Fibroblast of the aortic adventitia (primary cell): Measurements from ENCODE around the gene RETREG1. TPM values are rescaled to one million over a fixed set of nuclear protein-coding genes. Genes with fewer than 3 reads are reported as not detected.

Experiments used
- DNase-seq: peaks from one replicate; pipeline ENCODE4 v3.0.0-alpha.2; 2010; ENCODE audit warnings: low read depth
- H3K4me3 ChIP-seq: 2 replicates; pipeline ENCODE4 v1.5.1; 2011; ENCODE audit warnings: low read depth, mild to moderate bottlenecking, control low read depth, low read length, moderate library complexity
- CTCF ChIP-seq: IDR thresholded peaks from 2 replicates; pipeline ENCODE4 v1.5.1; 2011; ENCODE audit warnings: mild to moderate bottlenecking, low read length, control low read depth, inconsistent platforms; ENCODE audit not compliant: insufficient read depth
- total RNA-seq: library from RNA; depleted of rRNA; stranded (reverse); fragments of >200 nt; gene quantifications from 2 replicates; pipeline ENCODE4 v1.2.3, GENCODE V29; 2012; ENCODE audit warnings: low replicate concordance

Gene RETREG1
- total RNA-seq, 1 donor, result 0.99 TPM

DNA sequence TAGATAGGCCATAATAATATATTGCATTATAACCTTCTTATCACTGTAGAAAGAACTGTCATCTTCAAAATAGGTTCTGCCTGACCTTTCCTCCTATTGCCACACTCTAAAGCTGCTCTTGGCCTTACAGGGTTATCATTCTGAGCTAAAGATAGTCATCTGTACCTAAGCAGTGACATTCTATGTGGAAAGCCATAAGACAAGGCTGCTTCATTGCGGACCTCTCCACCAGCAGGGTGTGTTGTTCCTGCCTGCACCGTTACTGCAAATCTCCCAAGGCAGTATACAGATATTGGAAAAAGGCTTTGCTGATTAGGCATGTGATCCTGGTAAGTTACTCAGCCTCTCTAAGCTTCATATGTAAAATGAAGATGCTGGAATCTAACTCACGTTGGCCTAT is 159.3 kb downstream of the RETREG1 start:
- no peak overlapping the region for H3K4me3 ChIP-seq
- TF ChIP-seq CTCF, result peak; percentile 17
- no peak for DNase-seq

GRCh38 chr5:16456103-16456832 is 160.5 kb downstream of the RETREG1 start:
- H3K4me3 ChIP-seq, result no peak overlapping the region
- TF ChIP-seq CTCF, result peak; percentile 58
- DNase-seq, result peak; percentile 88

DNA sequence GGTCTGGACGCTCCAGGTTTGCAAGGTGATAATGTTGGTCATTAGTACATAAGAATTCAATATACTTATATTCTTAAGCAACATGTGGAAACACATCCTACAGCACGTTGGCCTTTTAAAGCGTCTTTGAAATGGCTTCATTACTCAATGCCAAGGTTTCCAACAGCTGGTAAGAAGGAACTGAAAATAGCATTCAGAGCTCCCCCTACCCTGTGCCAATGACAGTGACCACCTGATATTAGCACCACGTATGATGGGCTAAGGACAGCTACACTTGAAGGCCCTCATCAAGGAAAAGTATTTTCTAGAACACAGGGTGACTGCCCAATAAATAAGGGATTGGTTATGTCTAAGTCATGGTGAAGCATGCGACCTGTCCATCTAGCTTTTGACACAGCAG is 161.1 kb downstream of the RETREG1 start:
- no peak for DNase-seq
- no peak overlapping the region for H3K4me3 ChIP-seq
- TF ChIP-seq CTCF, result no peak

DNA sequence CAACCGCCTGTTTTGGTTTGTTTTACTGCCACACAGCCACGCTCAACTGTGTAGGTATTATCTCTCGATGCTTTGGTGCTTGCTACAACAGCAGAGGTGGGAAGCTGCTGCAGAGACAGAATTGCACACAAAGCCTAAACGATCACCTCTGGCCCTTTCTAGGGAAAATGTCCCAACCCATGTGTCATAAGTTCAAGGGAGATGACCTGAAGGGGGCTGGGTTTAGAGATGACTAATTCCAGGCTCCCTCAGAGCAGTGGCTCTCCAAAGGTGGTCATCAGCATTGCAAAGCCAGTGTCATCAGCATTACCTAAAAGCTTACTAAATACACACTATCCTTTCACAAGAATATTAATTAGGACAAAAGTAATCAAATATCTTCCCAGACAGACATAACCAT is 162.1 kb downstream of the RETREG1 start:
- TF ChIP-seq CTCF, result no peak
- DNase-seq, result no peak
- no peak overlapping the region for H3K4me3 ChIP-seq

DNA sequence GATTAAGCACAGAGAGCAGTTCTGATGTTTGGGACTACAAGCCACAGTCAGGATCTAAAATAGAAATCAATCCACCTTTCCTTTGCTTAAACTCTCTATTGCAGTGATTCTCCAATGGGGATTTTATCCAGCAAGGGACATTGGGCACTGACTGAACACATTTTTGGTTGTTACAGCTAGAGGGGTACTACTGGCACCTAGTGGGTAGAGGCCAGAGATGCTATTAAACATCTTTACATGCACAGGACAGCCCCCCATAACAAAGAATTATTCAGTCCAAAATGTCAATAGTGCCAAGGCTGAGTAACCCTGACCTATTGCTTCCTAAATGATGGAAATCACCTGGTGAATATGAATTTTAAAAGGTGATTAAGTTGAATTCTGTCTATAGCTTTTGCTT is 163.2 kb downstream of the RETREG1 start:
- no peak for TF ChIP-seq CTCF
- DNase-seq, result no peak
- H3K4me3 ChIP-seq, result no peak overlapping the region

- no peak overlapping the region for H3K4me3 ChIP-seq
- no peak for TF ChIP-seq CTCF
- no peak for DNase-seq
Measured at GRCh38 chr5:16450163-16450562, 166.6 kb downstream of the RETREG1 start.

DNA sequence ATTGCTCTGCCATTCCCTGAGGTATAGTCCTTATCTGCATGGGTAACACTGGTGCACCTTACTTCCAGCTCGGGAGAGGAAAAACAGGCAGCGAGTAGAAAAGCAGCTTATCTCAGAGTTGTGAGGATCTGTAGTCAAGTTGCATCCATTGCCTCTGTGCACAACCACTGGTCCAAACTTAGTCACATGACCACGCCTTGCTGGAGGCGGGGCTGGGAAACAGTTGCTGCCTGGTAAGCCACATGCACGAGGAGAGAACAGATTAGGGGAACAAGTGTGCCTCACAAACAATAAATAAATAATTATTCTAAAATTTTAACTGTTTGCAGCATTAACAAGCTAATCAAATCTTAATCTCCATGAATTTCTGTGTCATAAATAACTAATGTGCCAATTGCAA is 169.8 kb downstream of the RETREG1 start:
- TF ChIP-seq CTCF, result no peak
- no peak for DNase-seq
- no peak overlapping the region for H3K4me3 ChIP-seq
